Activated naive CD8-positive, alpha-beta T cell treated with anti-CD3 and anti-CD28 coated beads, Interleukin-2, amount 50 U/mL, for 16 hours (primary cell): ENCODE data around the gene CCDC124.
A peak's percentile ranks its signal among the peaks of the same experiment; 100 is the strongest.

ENCODE experiments used
- DNase-seq: peaks from one replicate; pipeline ENCODE4 v3.0.0-alpha.2; 2020; ENCODE audit warnings: low read depth, low spot score

Gene CCDC124

GRCh38 chr19:17933414-17934129 is 757 bp downstream of the CCDC124 start:
- DNase-seq = no peak

DNA sequence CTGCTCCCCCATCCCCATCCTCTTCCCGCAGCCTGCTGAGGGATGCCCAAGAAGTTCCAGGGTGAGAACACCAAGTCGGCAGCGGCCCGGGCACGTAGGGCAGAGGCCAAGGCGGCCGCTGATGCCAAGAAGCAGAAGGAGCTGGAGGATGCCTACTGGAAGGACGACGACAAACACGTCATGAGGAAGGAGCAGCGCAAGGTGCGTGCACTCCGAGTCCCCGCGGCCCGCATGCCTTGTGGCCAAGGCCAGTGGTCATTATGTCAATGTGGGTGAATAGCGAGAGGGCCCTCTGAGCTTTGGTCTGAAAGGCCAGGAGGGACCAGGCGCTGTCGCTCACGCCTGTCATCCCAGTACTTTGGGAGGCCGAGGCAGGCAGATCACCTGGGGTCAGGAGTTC is 3.6 kb downstream of the CCDC124 start:
- no peak for DNase-seq

DNA sequence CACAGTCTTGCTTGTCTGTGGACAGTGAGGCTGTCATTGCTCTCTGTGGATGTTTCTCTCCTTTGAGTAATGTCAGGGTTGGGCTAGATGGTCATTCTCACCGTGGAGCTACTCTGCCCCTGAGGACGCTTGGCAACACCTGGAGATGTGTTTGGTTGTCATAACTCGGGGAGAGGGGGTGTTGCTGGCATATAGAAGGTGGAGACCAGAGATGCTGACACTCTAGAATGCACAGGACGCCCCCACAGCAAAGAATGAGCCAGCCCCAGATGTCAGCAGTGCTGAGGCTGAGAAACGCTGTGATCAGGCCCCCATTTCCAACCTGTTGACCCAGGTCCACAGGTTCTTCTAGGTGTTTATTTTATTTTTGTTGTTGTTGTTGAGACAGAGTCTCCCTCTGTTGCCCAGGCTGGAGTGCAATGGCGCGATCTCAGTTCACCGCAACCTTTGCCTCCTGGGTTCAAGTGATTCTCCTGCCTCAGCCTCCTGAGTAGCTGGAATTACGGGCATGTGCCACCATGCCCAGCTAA is 4.6 kb downstream of the CCDC124 start:
- no peak for DNase-seq

GRCh38 chr19:17938092-17938845 is 5.5 kb downstream of the CCDC124 start:
- peak; percentile 60 for DNase-seq

DNA sequence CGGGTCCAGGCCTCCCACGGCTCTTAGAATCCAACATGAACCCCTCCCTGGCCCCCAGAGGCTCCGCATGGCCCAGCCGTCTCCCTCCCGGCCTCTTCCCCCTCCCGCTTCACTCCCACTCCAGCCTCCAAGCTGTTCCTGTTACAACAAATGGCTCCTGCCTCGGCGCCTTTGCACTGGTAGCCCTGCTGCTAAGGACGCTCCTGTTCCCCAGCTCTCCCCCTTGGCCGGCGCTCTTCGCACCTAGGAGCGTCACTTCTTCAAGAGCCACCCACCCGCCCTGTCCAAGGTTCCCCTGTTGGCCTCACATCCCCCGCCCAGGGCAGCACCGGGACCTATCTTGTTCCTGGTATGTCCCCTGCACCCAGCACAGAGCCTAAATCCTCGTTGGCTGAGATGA is 9.4 kb downstream of the CCDC124 start:
- no peak for DNase-seq

- no peak for DNase-seq
Observed at GRCh38 chr19:17942582-17943273, 9.9 kb downstream of the CCDC124 start.

GRCh38 chr19:17943274-17944221 is 10.7 kb downstream of the CCDC124 start:
- no peak for DNase-seq

GRCh38 chr19:17944301-17944700 is 11.5 kb downstream of the CCDC124 start:
- no peak for DNase-seq

GRCh38 chr19:17946965-17947784 is 14.4 kb downstream of the CCDC124 start:
- no peak for DNase-seq

GRCh38 chr19:17947815-17948513 is 15.1 kb downstream of the CCDC124 start:
- peak; percentile 86 for DNase-seq

DNA sequence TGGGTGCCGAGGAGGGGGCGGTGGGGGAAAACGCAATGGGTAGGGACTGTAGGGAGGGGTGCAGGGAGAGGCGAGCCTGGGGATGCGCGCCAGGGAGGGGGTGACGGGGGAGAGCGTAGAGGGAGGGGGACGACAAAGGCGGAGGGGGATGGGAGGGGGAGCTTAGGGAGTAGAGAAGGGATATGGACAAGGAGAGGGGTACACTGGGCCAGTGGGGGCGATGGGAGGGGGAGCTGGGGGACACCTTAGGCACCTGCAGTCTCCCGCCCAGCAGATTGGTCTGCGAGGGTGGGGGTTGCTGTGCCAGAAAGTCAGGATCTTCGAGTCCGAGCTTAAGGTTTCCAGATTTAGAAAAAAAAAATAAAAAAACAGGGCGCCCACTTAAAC is 15.7 kb downstream of the CCDC124 start:
- DNase-seq = no peak

DNA sequence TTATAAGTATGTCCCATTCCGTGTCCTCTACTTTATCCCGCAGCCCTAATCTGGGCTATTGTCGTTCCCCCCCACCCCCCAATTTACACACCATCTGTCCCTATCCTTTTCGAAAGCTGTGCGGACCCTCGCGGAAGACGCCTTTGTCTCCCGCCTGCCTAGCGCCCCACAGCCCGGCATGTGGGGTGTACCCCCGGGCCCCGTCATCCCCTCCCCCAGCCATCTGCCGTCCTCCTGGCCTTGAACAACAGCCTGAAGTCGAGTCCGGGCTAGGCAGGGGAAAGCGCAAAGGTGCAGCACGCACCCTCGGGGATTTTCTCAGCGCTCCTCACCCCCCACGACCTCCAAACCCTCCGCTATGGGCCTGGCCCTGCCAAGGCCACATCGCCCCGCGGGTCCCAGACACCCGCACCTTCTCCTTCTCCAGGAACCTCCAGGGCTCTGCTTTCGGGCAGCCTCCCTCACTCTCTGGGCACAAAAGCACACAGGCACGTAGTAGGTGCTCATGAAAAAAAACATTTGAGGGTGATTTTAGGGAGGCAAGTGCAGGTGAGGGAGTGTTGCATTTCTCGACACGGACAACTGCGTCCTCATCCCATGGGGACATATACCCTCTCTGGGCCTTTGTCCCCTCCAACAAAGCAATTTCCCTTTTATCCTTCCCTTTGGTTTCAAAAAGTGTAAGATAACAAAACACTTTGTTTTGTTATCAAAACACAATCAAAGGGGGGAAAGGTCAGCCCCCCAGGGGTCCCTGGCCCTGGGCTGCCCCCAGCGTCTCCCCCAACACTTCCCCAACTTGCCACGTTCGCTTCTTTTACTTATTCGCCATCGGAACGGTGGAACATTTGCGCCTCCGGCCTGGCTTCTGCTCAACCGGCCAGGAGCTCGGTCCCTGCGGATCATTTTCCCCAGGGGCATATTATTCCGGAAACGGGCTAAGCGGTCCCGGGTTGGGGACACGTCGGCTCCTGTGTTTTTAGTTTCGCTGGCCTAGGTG is 16.4 kb downstream of the CCDC124 start:
- no peak for DNase-seq

DNA sequence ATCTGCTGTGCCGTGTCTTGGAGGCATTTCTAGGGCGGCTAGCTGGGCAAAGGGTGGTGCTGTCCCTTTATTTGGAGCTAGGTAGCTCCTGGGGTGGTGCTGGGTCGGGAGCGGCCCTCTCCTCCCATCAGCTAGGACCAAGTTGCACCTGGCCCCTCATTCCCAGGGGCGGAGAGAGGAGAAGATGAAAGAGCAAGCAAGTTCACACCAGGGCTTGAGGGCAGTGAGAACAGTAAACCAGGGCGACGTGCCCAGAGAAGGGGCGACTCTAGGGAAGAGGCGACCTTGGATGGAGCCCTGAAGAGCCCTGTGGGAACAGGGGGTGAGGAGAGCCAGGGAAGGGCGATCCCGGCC is 17.1 kb downstream of the CCDC124 start:
- no peak for DNase-seq

DNA sequence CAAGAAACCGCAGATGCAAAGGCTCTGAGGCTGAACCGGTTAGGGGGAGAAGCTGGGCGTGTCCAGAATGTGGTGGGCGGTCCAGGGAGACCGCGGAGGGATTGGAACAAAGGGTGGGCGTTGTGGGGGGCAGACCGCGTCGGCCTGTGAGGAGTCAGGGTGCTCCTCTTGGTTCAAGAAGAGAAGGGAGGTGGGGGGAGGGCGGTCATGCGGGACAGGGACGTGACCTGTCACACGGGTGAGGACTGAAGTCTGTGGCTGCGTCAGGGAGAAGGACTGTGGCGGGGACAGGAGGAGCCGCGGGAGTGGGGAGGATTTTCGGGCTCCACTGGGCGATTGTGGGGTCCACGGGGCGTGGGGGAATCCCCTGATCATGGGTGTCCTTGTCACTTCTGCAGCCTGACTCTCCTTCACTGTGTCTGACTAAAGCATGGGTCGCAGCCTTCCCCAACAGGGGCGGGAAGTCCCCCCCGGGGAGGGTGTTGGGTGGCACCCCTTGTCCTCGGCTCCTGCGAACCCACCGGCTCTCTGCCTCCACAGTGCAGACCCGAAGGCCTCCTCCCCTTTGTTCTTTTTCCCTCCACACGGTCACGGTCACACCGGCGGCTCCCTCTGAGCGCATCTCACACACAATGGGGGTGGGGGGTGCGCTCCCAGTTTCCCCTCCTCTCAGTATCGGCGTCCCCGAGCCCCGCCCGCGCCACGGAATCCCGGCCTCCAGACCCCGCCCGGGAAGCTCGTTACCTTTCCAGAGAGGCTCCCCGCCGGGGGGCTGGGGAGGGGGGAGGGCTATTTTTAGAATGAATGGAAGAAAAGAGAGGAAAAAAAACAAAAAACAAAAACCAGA is 17.7 kb downstream of the CCDC124 start:
- DNase-seq = no peak

- no peak for DNase-seq
Observed at GRCh38 chr19:17951157-17951989, 18.6 kb downstream of the CCDC124 start.
